Measurements from ENCODE around the gene EFNA1. TPM values are rescaled to one million over a fixed set of nuclear protein-coding genes. Genes with fewer than 3 reads are reported as not detected.

The EFNA1 gene
- total and polyA plus RNA-seq, 2 of the 13 experiments (the other 11 are each of a cell fraction or from before 2014, with no cell fraction given), result 81.8 to 874 TPM

DNA sequence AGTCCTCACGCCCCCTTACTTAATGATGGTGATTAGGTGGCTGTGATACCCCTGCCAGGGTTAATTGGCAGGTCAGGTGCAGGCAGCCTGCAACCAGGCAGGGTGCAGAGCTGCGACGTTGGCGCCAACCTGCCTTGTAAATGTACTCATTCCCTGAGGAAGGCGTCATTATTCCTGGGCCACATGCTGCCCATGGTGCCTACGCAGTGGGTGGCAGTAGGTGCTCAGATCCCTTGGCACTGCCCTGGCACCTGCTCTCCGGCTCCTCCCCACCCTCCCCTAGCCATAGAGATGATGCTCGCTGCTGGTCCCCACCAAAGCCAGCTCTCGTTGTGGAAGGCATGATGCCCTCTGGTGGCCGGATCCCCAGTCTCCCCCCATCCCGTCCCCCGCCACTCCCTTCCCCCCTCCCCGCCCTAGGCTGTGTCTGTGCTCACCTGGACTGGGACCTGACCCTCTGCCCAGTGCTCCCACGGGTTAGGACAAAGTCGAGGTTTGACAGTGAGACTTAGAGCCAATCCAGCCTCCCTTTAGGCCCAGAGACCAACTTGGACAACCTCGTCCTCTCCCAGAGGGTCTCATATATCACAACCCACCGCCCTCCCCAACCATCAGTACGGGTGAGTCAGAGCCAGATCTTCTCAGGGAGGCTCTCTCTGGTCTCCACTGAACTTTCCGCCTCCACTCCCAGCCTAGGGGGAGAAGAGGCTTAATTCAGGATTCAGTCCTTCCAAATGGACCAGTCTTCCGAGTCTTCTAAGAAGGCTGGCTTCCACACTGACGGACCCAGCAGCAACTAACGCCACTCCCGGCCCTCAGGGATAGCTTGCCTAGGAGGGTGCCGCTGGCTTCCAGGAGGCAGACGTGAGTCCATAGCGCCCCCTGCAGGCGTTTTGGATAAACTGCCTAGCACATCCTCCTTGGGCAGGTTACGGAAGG, 39.8 kb downstream of the EFNA1 start (continued):
- TF ChIP-seq, protein P1, sequence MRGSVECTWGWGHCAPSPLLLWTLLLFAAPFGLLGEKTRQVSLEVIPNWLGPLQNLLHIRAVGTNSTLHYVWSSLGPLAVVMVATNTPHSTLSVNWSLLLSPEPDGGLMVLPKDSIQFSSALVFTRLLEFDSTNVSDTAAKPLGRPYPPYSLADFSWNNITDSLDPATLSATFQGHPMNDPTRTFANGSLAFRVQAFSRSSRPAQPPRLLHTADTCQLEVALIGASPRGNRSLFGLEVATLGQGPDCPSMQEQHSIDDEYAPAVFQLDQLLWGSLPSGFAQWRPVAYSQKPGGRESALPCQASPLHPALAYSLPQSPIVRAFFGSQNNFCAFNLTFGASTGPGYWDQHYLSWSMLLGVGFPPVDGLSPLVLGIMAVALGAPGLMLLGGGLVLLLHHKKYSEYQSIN (CRISPR knock-in tag; IDR thresholded peaks at IDR 0.05; ENCODE audit: borderline replicate concordance), result no peak
- TF ChIP-seq FOXC1 (CRISPR knock-in tag; IDR thresholded peaks at IDR 0.05; ENCODE audit: borderline replicate concordance) (no peak), ZNF556 (CRISPR knock-in tag; IDR thresholded peaks at IDR 0.05; ENCODE audit: borderline replicate concordance) (0 out of 2 replicates have a peak, but pooled peaks have one; percentile 21), KLF12 (CRISPR knock-in tag; IDR thresholded peaks at IDR 0.05; ENCODE audit: borderline replicate concordance) (no peak), FIP1L1 (IDR thresholded peaks at IDR 0.05; ENCODE audit: borderline replicate concordance, insufficient read depth, low read depth, low read length) (no peak), AKAP8 (CRISPR knock-in tag; IDR thresholded peaks at IDR 0.05) (no peak), ZNF607 (CRISPR knock-in tag; IDR thresholded peaks at IDR 0.05; ENCODE audit: borderline replicate concordance) (peak; percentile 86; the same call in 1 of the 2 replicates), ZNF260 (CRISPR knock-in tag; IDR thresholded peaks at IDR 0.05; ENCODE audit: borderline replicate concordance, low read depth) (no peak), JDP2 (CRISPR knock-in tag; IDR thresholded peaks at IDR 0.05; ENCODE audit: borderline replicate concordance) (no peak), ZNF44 (CRISPR knock-in tag; IDR thresholded peaks at IDR 0.05) (no peak), ATM (IDR thresholded peaks at IDR 0.05; ENCODE audit: borderline replicate concordance) (no peak), ZBTB20 (CRISPR knock-in tag; IDR thresholded peaks at IDR 0.05; ENCODE audit: borderline replicate concordance, low read depth) (no peak), ZNF788 (CRISPR knock-in tag; IDR thresholded peaks at IDR 0.05; ENCODE audit: borderline replicate concordance) (peak; percentile 39; the same call in 1 of the 2 replicates), ZNF367 (CRISPR knock-in tag; IDR thresholded peaks at IDR 0.05; ENCODE audit: borderline replicate concordance) (no peak), ZNF251 (CRISPR knock-in tag; IDR thresholded peaks at IDR 0.05) (no peak), NFE2 (CRISPR knock-in tag; IDR thresholded peaks at IDR 0.05) (no peak), ZNF10 (CRISPR knock-in tag; IDR thresholded peaks at IDR 0.05; ENCODE audit: borderline replicate concordance, low read depth) (no peak)
- TF ChIP-seq, protein P2, sequence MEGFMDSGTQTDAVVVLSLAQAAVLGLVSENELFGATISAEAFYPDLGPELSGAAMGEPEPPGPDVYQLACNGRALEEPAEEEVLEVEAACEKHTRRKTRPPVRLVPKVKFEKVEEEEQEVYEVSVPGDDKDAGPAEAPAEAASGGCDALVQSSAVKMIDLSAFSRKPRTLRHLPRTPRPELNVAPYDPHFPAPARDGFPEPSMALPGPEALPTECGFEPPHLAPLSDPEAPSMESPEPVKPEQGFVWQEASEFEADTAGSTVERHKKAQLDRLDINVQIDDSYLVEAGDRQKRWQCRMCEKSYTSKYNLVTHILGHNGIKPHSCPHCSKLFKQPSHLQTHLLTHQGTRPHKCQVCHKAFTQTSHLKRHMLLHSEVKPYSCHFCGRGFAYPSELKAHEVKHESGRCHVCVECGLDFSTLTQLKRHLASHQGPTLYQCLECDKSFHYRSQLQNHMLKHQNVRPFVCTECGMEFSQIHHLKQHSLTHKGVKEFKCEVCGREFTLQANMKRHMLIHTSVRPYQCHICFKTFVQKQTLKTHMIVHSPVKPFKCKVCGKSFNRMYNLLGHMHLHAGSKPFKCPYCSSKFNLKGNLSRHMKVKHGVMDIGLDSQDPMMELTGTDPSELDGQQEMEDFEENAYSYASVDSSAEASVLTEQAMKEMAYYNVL (CRISPR knock-in tag; IDR thresholded peaks at IDR 0.05; ENCODE audit: borderline replicate concordance), result no peak
- TF ChIP-seq, protein P3, sequence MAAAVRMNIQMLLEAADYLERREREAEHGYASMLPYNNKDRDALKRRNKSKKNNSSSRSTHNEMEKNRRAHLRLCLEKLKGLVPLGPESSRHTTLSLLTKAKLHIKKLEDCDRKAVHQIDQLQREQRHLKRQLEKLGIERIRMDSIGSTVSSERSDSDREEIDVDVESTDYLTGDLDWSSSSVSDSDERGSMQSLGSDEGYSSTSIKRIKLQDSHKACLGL (CRISPR knock-in tag; IDR thresholded peaks at IDR 0.05), result no peak; the same call in 1 of the 2 replicates
- TF ChIP-seq, protein P4, sequence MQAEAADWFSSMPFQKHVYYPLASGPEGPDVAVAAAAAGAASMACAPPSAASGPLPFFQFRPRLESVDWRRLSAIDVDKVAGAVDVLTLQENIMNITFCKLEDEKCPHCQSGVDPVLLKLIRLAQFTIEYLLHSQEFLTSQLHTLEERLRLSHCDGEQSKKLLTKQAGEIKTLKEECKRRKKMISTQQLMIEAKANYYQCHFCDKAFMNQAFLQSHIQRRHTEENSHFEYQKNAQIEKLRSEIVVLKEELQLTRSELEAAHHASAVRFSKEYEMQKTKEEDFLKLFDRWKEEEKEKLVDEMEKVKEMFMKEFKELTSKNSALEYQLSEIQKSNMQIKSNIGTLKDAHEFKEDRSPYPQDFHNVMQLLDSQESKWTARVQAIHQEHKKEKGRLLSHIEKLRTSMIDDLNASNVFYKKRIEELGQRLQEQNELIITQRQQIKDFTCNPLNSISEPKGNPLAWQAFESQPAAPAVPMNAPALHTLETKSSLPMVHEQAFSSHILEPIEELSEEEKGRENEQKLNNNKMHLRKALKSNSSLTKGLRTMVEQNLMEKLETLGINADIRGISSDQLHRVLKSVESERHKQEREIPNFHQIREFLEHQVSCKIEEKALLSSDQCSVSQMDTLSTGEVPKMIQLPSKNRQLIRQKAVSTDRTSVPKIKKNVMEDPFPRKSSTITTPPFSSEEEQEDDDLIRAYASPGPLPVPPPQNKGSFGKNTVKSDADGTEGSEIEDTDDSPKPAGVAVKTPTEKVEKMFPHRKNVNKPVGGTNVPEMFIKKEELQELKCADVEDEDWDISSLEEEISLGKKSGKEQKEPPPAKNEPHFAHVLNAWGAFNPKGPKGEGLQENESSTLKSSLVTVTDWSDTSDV (CRISPR knock-in tag; IDR thresholded peaks at IDR 0.05), result no peak

Measured in HepG2 (cell line).